H1 (cell line): ENCODE measurements around the gene KCNQ2. TPM values are rescaled to one million over a fixed set of nuclear protein-coding genes. Genes with fewer than 3 reads are reported as not detected.

Experiments used
- ASH2L ChIP-seq: fragments of 200-600, 300-600 bp; sonication (generic); IDR thresholded peaks from one replicate; pipeline ENCODE4 v1.7.1; 2017; ENCODE audit warnings: low read length
- CHD7 ChIP-seq: fragments of 300-600 bp; sonication (generic); IDR thresholded peaks from 2 replicates; pipeline ENCODE4 v1.7.1; 2012; ENCODE audit warnings: low read length, moderate library complexity, mild to moderate bottlenecking, inconsistent platforms; ENCODE audit not compliant: insufficient replicate concordance
- KDM4A ChIP-seq: IDR thresholded peaks from one replicate; pipeline ENCODE4 v1.7.1; 2012; ENCODE audit warnings: low read depth, mild to moderate bottlenecking, moderate library complexity, low read length, inconsistent platforms; ENCODE audit not compliant: severe bottlenecking
- POLR2AphosphoS5 ChIP-seq: IDR thresholded peaks from 2 replicates; pipeline ENCODE4 v1.6.1; 2011; ENCODE audit warnings: low read depth, low read length
- RAD21 ChIP-seq, 2 experiments: IDR thresholded peaks in 1 of 2; conservative IDR thresholded peaks in 1 of 2; 2 replicates each; pipeline ENCODE4 v1.6.1; 2011; ENCODE audit warnings: low read depth in 2 of 2, low read length in 2 of 2, improper control_type of control experiment in 1 of 2, inconsistent platforms in 1 of 2, mild to moderate bottlenecking in 1 of 2, moderate library complexity in 1 of 2
- SP2 ChIP-seq: IDR thresholded peaks from 2 replicates; pipeline ENCODE4 v1.6.1; 2012; ENCODE audit warnings: mild to moderate bottlenecking, low read length, inconsistent platforms
- SP4 ChIP-seq: IDR thresholded peaks from 2 replicates; pipeline ENCODE4 v1.6.1; 2012; ENCODE audit warnings: low read length, inconsistent platforms
- polyA plus RNA-seq, 7 experiments: library from polyadenylated mRNA; depleted of rRNA in 3 of 7; stranded (reverse) in 5 of 7; unstranded in 2 of 7; fragments of >200 nt in 5 of 7; fragments of 200-250 nt in 2 of 7; gene quantifications; 1 replicate in 5 of 7; 2 replicates in 1 of 7; 4 replicates in 1 of 7; pipeline versions ENCODE4 v1.2.1 to v1.2.3, GENCODE V29; 2011 to 2013; ENCODE audit warnings: missing spikeins in 2 of 7, mixed read lengths in 2 of 7
- total RNA-seq: library from RNA; stranded (reverse); fragmentation: NEBNext Ultra II Directional; extraction: Animal tissue kit (Norgen Biotek cat#: 25700); gene quantifications from 2 replicates; pipeline ENCODE4 v1.2.1, GENCODE V29; 2021

KCNQ2 gene
- total and polyA plus RNA-seq, 2 of the 8 experiments (the other 6 are each of a cell fraction or from before 2014, with no cell fraction given) = 82.6 to 243 TPM

GRCh38 chr20:63509088-63509564, 36.7 kb upstream of the KCNQ2 start (continued):
- no peak for TF ChIP-seq POLR2AphosphoS5
- TF ChIP-seq RAD21 (IDR thresholded peaks at IDR 0.05 in 1 of 2, conservative IDR thresholded peaks at IDR 0.05 in 1 of 2; ENCODE audit: low read depth in 2 of 2, low read length in 2 of 2) = no peak
- no peak for TF ChIP-seq SP4
- TF ChIP-seq ASH2L = no peak
- no peak for TF ChIP-seq SP2
- no peak for TF ChIP-seq KDM4A
- TF ChIP-seq CHD7 = no peak
